GM23338 (cell line): ENCODE data around the gene STAT5B. TPM values are rescaled to one million over a fixed set of nuclear protein-coding genes. Genes with fewer than 3 reads are reported as not detected.
A peak's percentile ranks its signal among the peaks of the same experiment; 100 is the strongest.

Source experiments
- ATAC-seq: fragments of 200-7000 bp; cut with Tn5 transposase; 3 replicates; pipeline ENCODE4 v1.9.1; 2020
- DNase-seq: peaks from one replicate; pipeline ENCODE4 v3.0.0-alpha.2; 2015; ENCODE audit warnings: low spot score
- H2AFZ ChIP-seq: fragments of 200-600 bp; sonication (generic); 2 replicates; pipeline ENCODE4 v1.8.0; 2016; ENCODE audit warnings: antibody characterized with exemption, mild to moderate bottlenecking, moderate library complexity
- H3F3A ChIP-seq: fragments of 200-600 bp; sonication (generic); replicated peaks from 2 replicates; pipeline ENCODE4 v1.8.0; 2017; ENCODE audit warnings: antibody characterized with exemption, mixed run types, low read depth
- H3K27ac ChIP-seq: fragments of 200-600 bp; sonication (generic); 2 replicates; pipeline ENCODE4 v1.6.1; 2016; ENCODE audit warnings: low read depth
- H3K27me3 ChIP-seq: fragments of 200-600 bp; sonication (generic); 2 replicates; pipeline ENCODE4 v1.8.0; 2016; ENCODE audit warnings: mild to moderate bottlenecking, mixed run types, moderate library complexity; ENCODE audit not compliant: insufficient read depth
- H3K36me3 ChIP-seq: fragments of 200-600 bp; sonication (generic); 2 replicates; pipeline ENCODE4 v1.8.0; 2016; ENCODE audit warnings: mild to moderate bottlenecking; ENCODE audit not compliant: insufficient read depth
- H3K4me1 ChIP-seq: fragments of 200-600 bp; sonication (generic); 2 replicates; pipeline ENCODE4 v1.8.0; 2016; ENCODE audit warnings: mild to moderate bottlenecking, moderate library complexity; ENCODE audit not compliant: insufficient read depth
- H3K4me2 ChIP-seq: fragments of 200-600 bp; sonication (generic); 2 replicates; pipeline ENCODE4 v1.7.1; 2017; ENCODE audit warnings: mixed run types
- H3K4me3 ChIP-seq: fragments of 200-600 bp; sonication (generic); 2 replicates; pipeline ENCODE4 v1.6.1; 2016; ENCODE audit warnings: mixed run types
- H3K79me2 ChIP-seq: fragments of 200-600 bp; sonication (generic); replicated peaks from 2 replicates; pipeline ENCODE4 v1.8.0; 2017; ENCODE audit warnings: mild to moderate bottlenecking; ENCODE audit not compliant: insufficient read depth
- H3K9me2 ChIP-seq: fragments of 200-600 bp; sonication (generic); 2 replicates; pipeline ENCODE4 v1.8.0; 2017; ENCODE audit not compliant: insufficient read depth
- H4K20me1 ChIP-seq: fragments of 200-600 bp; sonication (generic); replicated peaks from 2 replicates; pipeline ENCODE4 v1.8.0; 2017; ENCODE audit warnings: mild to moderate bottlenecking; ENCODE audit not compliant: insufficient read depth
- H3K27ac Mint-ChIP-seq: 2 replicates; pipeline ENCODE4 v1.8.0; 2020; ENCODE audit warnings: inconsistent platforms, mild to moderate bottlenecking, moderate library complexity, mixed read lengths
- H3K27me3 Mint-ChIP-seq: 3 replicates; pipeline ENCODE4 v1.8.0; 2022; ENCODE audit warnings: low read depth, mild to moderate bottlenecking, moderate library complexity, mixed read lengths, inconsistent platforms; ENCODE audit not compliant: insufficient read depth, poor library complexity
- H3K36me3 Mint-ChIP-seq: 3 replicates; pipeline ENCODE4 v1.8.0; 2021; ENCODE audit warnings: low read depth, mild to moderate bottlenecking, inconsistent platforms, moderate library complexity, mixed read lengths
- H3K4me1 Mint-ChIP-seq: 3 replicates; pipeline ENCODE4 v1.8.0; 2020; ENCODE audit warnings: mild to moderate bottlenecking, inconsistent platforms, mixed read lengths
- H3K4me3 Mint-ChIP-seq: 3 replicates; pipeline ENCODE4 v1.8.0; 2021; ENCODE audit warnings: moderate library complexity, mild to moderate bottlenecking, inconsistent platforms, mixed read lengths
- H3K9me3 Mint-ChIP-seq: 3 replicates; pipeline ENCODE4 v1.8.0; 2020; ENCODE audit warnings: moderate library complexity, mild to moderate bottlenecking, inconsistent platforms, mixed read lengths
- CREB1 ChIP-seq: fragments of 250-450 bp; sonication (Bioruptor Pico); IDR thresholded peaks from 2 replicates; pipeline ENCODE4 v1.5.0; 2020; ENCODE audit warnings: low read depth, mild to moderate bottlenecking, moderate library complexity
- EZH2 ChIP-seq: fragments of 200-600 bp; sonication (generic); IDR thresholded peaks from one replicate; pipeline ENCODE4 v1.8.0; 2017; ENCODE audit warnings: antibody characterized with exemption, mild to moderate bottlenecking, low read depth; ENCODE audit not compliant: unreplicated experiment
- EZH2phosphoT487 ChIP-seq: fragments of 200-600 bp; sonication (generic); IDR thresholded peaks from one replicate; pipeline ENCODE4 v1.8.1; 2018; ENCODE audit warnings: antibody characterized with exemption; ENCODE audit not compliant: unreplicated experiment
- JUNB ChIP-seq: IDR thresholded peaks from one replicate; pipeline ENCODE4 v1.6.1; 2016; ENCODE audit warnings: antibody characterized with exemption; ENCODE audit not compliant: unreplicated experiment
- NANOG ChIP-seq: IDR thresholded peaks from 2 replicates; pipeline ENCODE4 v1.6.1; 2016; ENCODE audit warnings: antibody characterized with exemption, borderline replicate concordance
- POLR2AphosphoS5 ChIP-seq: IDR thresholded peaks from 2 replicates; pipeline ENCODE4 v1.6.1; 2016; ENCODE audit warnings: antibody characterized with exemption, low read depth
- STAT1 ChIP-seq: IDR thresholded peaks from one replicate; pipeline ENCODE4 v1.6.1; 2016; ENCODE audit warnings: antibody characterized with exemption; ENCODE audit not compliant: unreplicated experiment
- ZNF114 ChIP-seq: fragments of 250-450 bp; sonication (Bioruptor Pico); IDR thresholded peaks from 2 replicates; pipeline ENCODE4 v1.5.0; 2020; ENCODE audit warnings: mild to moderate bottlenecking, moderate library complexity
- polyA plus RNA-seq: library from polyadenylated mRNA; unstranded; fragments of >200 nt; fragmentation: Nextera tagmentation; extraction: Ambion mirVana; gene quantifications from 2 replicates; pipeline ENCODE4 v1.2.1, GENCODE V29; 2016
- total RNA-seq: library from RNA; depleted of rRNA; stranded (reverse); fragments of >200 nt; shearing (Covaris generic); gene quantifications from 2 replicates; pipeline ENCODE4 v1.2.3, GENCODE V29; 2014
- TF ChIP-seq, protein P1 (sequence below), 2 experiments: fragments of 200-600 bp in 1 of 2; sonication (generic) in 1 of 2; conservative IDR thresholded peaks; 2 replicates each; pipeline versions ENCODE4 v1.5.1 to v1.6.1; 2016 to 2017; ENCODE audit warnings: antibody characterized with exemption in 2 of 2, low read depth in 2 of 2, mild to moderate bottlenecking in 2 of 2, moderate library complexity in 1 of 2
- TF ChIP-seq, protein P2 (sequence below): IDR thresholded peaks from 2 replicates; pipeline ENCODE4 v1.6.1; 2016; ENCODE audit warnings: antibody characterized with exemption
- TF ChIP-seq, protein P3 (sequence below): fragments of 250-450 bp; sonication (Bioruptor Pico); IDR thresholded peaks from 2 replicates; pipeline ENCODE4 v1.5.0; 2020; ENCODE audit warnings: mild to moderate bottlenecking, moderate library complexity

STAT5B gene
- total and polyA plus RNA-seq, 2 experiments from 2014 or later = 13.9 to 60.5 TPM

DNA sequence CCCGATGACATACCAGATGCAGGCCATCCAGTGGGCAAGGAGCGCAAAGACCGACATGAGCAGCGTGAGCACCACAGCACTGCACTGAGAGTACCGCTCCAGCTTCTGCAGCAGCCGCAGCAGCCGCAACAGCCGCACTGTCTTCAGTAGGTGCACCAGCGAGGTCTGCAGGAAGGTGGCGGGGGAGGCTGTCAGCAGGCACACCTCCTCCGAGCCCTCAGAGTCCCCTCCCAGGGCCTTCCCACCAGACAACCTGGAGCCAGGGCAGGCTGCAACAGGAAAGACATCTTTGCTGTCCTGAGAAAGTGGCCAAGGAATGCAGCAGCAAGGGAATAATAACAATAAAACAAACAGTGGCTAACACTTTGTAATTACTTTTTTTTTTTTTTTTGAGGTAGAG, 104.4 kb downstream of the STAT5B start:
- Histone ChIP-seq H4K20me1 (no peaks in the 10 kb centered on the region), H3K4me2 (no peak overlapping the region), H3F3A (no peaks in the 10 kb centered on the region), H3K9me2 (no peaks in the 10 kb centered on the region), H3K79me2 (no peaks in the 10 kb centered on the region), H2AFZ (no peak overlapping the region), H3K36me3 (no peaks in the 10 kb centered on the region), H3K4me1 (no peaks in the 10 kb centered on the region), H3K27ac (no peak overlapping the region), H3K4me3 (no peak overlapping the region), H3K27me3 (no peaks in the 10 kb centered on the region)
- no peak overlapping the region for H3K27ac Mint-ChIP-seq
- peaks cover 17% of the 10 kb centered on the region for H3K27me3 Mint-ChIP-seq
- DNase-seq (peak; percentile 60), ATAC-seq (peak; percentile 93)
- no peaks in the 10 kb centered on the region; the same call in 2 of the 3 replicates for H3K9me3 Mint-ChIP-seq
- H3K4me1 Mint-ChIP-seq = no peaks in the 10 kb centered on the region
- TF ChIP-seq EZH2 = no peak
- TF ChIP-seq, protein P1, sequence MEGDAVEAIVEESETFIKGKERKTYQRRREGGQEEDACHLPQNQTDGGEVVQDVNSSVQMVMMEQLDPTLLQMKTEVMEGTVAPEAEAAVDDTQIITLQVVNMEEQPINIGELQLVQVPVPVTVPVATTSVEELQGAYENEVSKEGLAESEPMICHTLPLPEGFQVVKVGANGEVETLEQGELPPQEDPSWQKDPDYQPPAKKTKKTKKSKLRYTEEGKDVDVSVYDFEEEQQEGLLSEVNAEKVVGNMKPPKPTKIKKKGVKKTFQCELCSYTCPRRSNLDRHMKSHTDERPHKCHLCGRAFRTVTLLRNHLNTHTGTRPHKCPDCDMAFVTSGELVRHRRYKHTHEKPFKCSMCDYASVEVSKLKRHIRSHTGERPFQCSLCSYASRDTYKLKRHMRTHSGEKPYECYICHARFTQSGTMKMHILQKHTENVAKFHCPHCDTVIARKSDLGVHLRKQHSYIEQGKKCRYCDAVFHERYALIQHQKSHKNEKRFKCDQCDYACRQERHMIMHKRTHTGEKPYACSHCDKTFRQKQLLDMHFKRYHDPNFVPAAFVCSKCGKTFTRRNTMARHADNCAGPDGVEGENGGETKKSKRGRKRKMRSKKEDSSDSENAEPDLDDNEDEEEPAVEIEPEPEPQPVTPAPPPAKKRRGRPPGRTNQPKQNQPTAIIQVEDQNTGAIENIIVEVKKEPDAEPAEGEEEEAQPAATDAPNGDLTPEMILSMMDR (conservative IDR thresholded peaks at IDR 0.05; ENCODE audit: low read depth in 2 of 2) = 0 out of 4 replicates have a peak, but pooled peaks of 1 of the 2 experiments have one; percentile 9
- H3K36me3 Mint-ChIP-seq = no peaks in the 10 kb centered on the region
- H3K4me3 Mint-ChIP-seq = no peak overlapping the region

DNA sequence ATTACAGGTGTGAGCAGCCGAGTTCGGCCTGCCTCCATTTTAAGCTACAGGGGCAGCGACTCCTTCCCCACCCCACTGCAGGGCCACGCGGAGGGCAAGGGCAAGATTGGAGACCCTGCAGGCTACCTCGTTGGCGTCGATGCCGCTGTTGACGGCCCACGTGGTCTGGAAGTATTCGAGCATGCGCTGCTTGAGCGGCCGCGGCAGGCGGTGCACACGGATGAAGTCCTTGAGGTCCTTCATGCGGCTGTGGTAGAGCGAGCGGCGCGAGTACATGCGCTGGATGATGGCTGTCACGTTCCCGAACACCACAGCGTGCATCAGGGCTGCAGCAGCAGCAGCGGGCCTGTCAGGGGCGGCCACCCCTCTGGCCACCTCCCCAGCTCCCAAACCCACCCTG, 106.8 kb downstream of the STAT5B start:
- no peaks in the 10 kb centered on the region for H3K4me1 ChIP-seq
- peak overlapping the region; percentile 14; the same call in 1 of the 2 replicates for H2AFZ ChIP-seq
- no peak overlapping the region for H3K4me2 ChIP-seq
- TF ChIP-seq JUNB (no peak), ZNF114 (CRISPR knock-in tag) (no peak), POLR2AphosphoS5 (no peak), CREB1 (CRISPR knock-in tag) (no peak), EZH2phosphoT487 (no peak), STAT1 (no peak), NANOG (no peak), EZH2 (no peak)
- TF ChIP-seq, protein P1 (conservative IDR thresholded peaks at IDR 0.05; ENCODE audit: low read depth in 2 of 2) = no peak
- TF ChIP-seq, protein P2, sequence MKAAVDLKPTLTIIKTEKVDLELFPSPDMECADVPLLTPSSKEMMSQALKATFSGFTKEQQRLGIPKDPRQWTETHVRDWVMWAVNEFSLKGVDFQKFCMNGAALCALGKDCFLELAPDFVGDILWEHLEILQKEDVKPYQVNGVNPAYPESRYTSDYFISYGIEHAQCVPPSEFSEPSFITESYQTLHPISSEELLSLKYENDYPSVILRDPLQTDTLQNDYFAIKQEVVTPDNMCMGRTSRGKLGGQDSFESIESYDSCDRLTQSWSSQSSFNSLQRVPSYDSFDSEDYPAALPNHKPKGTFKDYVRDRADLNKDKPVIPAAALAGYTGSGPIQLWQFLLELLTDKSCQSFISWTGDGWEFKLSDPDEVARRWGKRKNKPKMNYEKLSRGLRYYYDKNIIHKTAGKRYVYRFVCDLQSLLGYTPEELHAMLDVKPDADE = no peak
- TF ChIP-seq, protein P3, sequence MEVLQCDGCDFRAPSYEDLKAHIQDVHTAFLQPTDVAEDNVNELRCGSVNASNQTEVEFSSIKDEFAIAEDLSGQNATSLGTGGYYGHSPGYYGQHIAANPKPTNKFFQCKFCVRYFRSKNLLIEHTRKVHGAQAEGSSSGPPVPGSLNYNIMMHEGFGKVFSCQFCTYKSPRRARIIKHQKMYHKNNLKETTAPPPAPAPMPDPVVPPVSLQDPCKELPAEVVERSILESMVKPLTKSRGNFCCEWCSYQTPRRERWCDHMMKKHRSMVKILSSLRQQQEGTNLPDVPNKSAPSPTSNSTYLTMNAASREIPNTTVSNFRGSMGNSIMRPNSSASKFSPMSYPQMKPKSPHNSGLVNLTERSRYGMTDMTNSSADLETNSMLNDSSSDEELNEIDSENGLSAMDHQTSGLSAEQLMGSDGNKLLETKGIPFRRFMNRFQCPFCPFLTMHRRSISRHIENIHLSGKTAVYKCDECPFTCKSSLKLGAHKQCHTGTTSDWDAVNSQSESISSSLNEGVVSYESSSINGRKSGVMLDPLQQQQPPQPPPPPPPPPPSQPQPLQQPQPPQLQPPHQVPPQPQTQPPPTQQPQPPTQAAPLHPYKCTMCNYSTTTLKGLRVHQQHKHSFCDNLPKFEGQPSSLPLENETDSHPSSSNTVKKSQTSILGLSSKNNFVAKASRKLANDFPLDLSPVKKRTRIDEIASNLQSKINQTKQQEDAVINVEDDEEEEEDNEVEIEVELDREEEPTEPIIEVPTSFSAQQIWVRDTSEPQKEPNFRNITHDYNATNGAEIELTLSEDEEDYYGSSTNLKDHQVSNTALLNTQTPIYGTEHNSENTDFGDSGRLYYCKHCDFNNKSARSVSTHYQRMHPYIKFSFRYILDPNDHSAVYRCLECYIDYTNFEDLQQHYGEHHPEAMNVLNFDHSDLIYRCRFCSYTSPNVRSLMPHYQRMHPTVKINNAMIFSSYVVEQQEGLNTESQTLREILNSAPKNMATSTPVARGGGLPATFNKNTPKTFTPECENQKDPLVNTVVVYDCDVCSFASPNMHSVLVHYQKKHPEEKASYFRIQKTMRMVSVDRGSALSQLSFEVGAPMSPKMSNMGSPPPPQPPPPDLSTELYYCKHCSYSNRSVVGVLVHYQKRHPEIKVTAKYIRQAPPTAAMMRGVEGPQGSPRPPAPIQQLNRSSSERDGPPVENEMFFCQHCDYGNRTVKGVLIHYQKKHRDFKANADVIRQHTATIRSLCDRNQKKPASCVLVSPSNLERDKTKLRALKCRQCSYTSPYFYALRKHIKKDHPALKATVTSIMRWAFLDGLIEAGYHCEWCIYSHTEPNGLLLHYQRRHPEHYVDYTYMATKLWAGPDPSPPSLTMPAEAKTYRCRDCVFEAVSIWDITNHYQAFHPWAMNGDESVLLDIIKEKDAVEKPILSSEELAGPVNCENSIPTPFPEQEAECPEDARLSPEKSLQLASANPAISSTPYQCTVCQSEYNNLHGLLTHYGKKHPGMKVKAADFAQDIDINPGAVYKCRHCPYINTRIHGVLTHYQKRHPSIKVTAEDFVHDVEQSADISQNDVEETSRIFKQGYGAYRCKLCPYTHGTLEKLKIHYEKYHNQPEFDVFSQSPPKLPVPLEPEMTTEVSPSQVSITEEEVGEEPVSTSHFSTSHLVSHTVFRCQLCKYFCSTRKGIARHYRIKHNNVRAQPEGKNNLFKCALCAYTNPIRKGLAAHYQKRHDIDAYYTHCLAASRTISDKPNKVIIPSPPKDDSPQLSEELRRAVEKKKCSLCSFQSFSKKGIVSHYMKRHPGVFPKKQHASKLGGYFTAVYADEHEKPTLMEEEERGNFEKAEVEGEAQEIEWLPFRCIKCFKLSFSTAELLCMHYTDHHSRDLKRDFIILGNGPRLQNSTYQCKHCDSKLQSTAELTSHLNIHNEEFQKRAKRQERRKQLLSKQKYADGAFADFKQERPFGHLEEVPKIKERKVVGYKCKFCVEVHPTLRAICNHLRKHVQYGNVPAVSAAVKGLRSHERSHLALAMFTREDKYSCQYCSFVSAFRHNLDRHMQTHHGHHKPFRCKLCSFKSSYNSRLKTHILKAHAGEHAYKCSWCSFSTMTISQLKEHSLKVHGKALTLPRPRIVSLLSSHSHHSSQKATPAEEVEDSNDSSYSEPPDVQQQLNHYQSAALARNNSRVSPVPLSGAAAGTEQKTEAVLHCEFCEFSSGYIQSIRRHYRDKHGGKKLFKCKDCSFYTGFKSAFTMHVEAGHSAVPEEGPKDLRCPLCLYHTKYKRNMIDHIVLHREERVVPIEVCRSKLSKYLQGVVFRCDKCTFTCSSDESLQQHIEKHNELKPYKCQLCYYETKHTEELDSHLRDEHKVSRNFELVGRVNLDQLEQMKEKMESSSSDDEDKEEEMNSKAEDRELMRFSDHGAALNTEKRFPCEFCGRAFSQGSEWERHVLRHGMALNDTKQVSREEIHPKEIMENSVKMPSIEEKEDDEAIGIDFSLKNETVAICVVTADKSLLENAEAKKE (CRISPR knock-in tag) = no peak

More for the DNA sequence above, 106.8 kb downstream of the STAT5B start:
- Mint-ChIP-seq H3K4me3 (no peak overlapping the region), H3K27me3 (peaks cover 22% of the 10 kb centered on the region), H3K36me3 (no peaks in the 10 kb centered on the region), H3K9me3 (no peaks in the 10 kb centered on the region), H3K4me1 (no peaks in the 10 kb centered on the region), H3K27ac (no peak overlapping the region)
- H3K4me3 ChIP-seq = no peak overlapping the region
- H3K27me3 ChIP-seq = no peaks in the 10 kb centered on the region
- no peaks in the 10 kb centered on the region for H3F3A ChIP-seq
- no peak for DNase-seq
- H4K20me1 ChIP-seq = no peaks in the 10 kb centered on the region; the same call in 1 of the 2 replicates
- H3K27ac ChIP-seq = no peak overlapping the region
- H3K9me2 ChIP-seq = no peaks in the 10 kb centered on the region
- ATAC-seq = no peak
- no peaks in the 10 kb centered on the region for H3K36me3 ChIP-seq
- no peaks in the 10 kb centered on the region for H3K79me2 ChIP-seq
